Activated CD4-positive, alpha-beta T cell treated with anti-CD3 and anti-CD28 coated beads for 4 hours (primary cell): ENCODE data around the gene LOXL3.

Experiments
- DNase-seq, 2 donors: peaks; one replicate each; pipeline ENCODE4 v3.0.0-alpha.2; 2020

LOXL3 gene

DNA sequence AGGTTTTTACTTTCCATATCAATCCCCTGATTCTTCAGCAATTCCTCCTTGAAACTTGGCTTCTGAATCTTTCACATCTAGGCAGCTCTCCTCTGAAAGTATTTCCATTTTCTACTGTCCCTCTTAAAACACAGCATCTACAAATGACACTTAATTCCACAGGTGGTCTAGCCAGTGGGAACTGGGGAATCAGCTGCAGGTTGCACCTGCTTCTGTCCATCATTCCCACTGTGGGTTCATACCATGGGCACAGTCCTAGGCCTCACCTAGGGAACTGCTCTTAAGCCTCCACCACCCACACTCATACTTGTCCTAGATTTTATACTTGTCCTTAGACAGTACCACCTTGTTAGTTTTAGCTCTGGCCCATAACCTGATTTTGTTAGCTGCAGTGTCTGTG lies 2.2 kb downstream of the LOXL3 start:
- DNase-seq, result no peak

- no peak for DNase-seq
Observed at GRCh38 chr2:74550231-74550630, 3.5 kb downstream of the LOXL3 start.

DNA sequence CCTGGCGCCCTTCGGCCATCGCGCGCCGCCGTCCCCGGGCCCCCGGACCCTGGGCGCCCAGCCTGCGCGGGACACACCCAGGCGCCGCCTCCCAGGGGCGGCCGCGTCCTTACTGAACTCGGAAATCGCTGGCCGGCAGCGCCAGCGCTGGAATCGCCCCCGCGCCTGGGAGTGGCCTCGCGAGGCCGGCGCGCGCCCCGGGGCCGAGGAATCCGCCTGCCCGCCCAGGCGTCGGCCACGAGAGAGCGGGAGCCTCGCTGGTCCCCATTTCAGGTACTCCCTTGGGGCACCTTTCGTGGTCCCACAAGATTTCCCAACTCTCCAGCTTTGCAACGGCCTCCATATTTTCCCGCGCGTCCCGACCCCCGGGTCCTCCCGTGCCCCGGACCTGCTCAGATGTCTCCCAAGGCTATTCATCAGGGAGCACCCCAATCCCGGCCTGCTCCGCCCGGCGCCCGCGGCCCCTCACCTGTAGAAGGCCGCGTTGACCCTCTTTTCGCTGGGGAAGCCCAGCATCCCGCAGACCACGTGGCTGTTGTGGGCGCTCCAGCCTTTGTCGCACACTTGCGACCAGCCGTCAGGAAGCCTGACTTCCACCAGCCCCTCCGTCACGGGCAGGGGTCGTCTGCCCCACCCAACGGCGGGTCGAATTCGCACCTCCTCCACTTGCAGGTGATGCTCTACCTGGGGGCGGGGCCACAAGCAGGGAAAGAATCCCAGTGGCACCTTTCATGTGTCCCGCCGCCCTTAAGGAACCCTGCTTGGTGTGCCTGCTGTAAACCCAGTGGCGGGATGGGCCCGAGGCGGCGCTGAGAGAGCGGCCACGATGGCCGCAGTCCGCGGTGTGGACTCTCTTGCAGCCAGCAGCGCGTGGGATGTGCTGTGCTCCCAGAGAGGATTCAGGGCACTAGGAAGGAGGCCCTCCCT lies 4.6 kb downstream of the LOXL3 start:
- DNase-seq, result no peak

DNA sequence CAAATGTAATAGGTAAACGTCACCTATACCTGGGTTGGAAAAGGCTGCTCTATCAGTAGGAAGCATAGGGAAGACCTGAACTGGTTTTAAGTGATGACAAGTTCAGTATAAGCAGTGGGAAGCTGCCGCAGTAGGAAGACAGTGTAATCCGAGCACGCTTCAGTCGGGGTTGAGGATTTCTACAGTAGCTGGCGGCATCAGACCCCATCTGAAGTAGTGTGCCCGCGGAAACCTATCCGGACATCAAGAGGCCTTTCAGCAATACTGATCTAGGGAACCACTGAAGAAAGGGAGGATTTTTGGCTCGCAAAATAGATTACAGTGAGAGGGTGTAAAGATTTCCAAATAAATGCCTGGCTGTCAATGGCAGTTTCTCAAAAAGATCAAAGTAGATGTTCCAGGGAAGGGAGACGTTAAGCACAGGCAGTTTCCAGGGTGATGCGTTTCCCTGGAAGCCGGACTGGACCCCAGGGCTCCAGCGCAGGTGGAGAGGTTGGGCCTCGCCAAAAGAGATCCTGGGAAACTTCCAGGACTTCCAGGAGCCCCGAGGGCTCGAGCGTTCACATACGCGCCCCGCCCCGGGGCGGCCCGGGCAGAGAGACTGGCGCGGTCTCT lies 5.3 kb downstream of the LOXL3 start:
- DNase-seq, result no peak

DNA sequence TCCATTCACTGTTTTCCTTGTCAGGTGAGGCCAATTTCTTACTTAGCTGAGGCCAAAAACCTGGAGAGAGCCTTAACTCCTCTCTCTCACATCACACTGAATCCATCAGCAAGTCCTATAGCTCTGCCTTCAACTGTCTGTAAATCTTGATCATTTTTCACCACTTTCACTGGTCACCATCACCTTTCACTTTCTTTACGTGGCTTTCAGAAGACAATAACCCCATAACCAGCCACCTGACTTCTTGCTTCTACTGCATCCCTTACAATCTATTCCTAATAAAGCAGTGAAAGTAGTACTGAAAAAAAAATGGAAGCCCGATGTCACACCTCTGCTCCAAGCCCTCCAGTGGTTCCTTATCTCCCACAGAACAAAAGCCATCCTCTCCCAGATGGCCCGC lies 7.7 kb downstream of the LOXL3 start:
- no peak for DNase-seq

- no peak for DNase-seq
Observed at GRCh38 chr2:74544634-74545033, 9.1 kb downstream of the LOXL3 start.

DNA sequence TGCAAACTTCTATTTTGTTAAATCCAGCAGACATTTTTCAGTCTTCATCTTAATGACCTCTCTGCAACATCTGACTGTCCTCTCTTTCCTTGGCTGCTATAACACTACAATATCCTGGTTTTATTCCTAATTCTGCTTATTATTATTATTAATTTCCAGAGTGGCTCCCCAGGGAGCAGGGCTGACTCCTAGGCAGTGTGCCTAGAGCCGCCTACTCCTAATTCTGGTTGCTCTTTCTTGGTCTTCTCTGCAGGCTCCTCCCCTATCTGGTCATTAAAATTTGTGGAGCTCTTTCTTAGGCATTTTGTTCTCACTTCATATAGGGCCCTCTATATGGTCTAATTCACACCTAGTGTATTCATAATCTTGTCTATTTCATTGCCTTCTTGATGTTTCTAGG lies 10.8 kb downstream of the LOXL3 start:
- no peak for DNase-seq

GRCh38 chr2:74540291-74540690 lies 13.5 kb downstream of the LOXL3 start:
- no peak for DNase-seq

- DNase-seq, result no peak
Observed at GRCh38 chr2:74538881-74539339, 14.8 kb downstream of the LOXL3 start.

DNA sequence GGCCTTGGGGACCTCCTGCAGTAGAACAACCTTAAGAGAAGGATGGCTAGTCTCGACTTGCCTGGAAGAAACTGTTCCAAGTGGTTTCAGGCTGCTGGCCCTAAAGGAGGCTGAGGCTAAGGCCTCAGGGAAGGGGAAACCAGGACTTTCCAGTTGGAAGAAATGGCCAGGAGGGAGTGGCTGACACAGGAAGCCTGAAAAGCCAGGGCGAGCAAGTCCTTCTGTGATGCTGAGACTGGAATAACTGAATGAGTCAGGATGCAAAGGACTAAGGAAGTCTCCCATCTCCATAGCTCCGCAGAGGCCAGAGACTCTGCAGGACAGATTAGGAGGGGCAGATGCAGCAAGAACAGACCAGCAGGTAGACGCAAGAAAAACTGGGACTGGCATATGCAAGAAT lies 16.6 kb downstream of the LOXL3 start:
- no peak for DNase-seq

DNA sequence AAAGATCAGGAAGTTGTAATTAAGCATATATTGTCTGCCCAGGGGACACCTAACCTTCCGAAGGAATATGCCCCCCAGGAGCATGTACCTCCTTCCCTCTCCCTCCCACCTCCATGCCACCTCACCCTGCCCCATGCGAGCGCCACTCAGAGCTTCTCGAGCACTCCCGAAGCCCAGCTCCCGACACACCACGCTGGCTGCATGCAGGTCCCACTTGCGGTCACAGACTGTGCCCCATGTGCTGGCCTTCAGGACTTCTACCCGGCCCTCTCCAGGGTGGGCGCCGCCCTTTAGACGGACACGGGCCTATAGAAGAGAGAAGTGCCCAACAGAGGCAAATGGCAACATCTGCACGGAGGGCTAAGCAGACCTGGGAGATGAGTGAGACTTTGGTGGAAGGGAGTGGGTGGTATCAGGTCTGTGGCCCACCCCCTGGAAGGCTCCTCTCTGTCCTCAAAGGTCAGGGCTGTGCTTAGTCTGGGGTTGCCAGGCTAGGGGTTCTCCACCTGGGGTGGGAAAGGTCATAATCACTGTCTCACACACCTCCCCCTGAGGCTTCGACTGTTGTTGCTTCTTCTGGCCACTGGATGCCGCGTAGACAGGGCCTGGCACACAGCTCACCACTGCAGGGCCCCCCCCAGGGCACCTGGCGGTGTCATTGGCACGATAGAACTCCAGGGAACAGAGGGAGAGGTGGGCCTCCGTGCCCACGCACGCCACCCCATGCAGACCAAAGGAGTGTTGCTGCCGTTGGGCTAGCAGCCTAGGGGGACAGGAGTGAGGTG lies 17.4 kb downstream of the LOXL3 start:
- DNase-seq, result no peak

DNA sequence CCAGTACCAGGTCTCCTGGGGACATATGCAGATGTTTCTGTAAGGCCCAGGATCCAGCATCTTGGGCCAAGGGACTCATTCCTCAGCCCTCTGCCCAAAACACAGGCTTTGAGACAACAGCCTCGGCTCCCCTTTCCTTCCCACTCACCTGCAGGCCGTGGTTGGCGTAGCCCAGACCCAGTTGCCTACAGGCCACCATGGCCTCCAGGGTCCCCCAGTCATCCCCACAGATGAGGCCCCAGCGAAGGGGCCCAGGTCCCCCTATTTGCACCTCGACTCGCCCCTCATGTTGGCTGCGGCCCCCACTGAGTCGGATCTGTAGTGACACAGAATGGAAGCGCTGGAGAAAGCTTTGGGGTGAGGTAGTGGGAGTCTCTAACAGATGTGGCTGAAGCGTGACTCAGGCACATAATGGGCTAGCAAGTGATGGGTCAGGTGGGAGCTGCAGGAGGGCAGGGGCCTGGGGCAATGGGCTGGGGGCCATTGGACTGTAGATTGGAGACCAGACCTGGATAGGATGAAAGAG lies 18.2 kb downstream of the LOXL3 start:
- no peak for DNase-seq

DNA sequence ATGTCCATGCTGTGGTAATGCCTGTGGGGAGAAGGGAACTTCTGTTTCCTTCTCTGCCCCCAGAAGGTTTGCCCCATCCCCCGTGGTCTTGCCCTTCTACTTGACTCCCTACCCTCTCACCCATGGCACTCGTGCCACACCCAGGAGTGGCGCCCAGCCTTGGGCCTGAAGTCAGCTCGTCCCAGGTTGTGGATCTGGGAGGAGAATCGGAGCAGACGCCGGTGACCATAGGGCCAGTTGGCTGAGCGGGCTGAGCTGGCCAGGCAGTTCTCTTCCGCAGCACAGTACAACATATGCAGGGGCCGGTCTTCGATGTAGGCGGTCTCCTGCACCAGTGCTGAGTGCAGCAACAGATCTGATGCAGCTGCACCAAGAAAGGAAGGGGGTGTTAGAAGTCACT lies 19.3 kb downstream of the LOXL3 start:
- no peak for DNase-seq

DNA sequence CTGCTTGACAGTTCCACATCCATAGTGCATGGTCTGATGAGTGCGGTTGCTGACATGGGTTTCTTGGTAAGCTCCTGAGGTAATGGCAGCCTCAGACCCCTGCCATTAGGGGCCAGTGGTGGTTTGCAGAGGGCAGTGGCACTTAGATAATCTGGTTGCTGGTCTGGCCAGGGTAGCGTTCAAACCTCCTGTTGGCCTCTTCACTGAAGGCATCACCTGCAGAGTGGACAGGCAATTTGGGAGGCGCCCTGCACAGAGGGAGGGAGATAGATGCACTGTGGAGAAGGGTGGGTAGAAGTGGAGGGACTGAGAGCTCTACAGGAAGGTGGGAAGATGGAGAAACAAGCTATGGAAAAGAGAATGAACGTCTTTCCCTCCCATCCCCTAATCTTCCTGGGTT lies 20.3 kb downstream of the LOXL3 start:
- DNase-seq, result no peak

DNA sequence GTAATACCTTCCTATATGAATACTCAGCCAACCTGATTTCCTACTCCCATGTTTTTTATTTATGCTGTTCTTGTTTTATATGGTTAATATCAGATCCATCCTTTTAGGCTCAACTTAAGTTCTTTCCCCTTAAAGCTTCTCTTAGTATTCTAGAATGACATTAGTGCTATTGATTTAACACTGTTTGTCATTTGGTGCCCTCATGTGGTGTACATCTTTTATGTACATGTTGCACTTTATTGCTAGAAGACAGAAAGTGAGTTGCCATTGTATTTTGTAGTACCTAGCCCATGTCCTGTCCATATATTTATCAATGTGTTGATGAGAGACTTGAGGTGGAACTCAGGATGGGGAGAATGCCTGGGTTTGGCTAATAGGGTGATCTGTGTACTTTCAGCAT lies 21.5 kb downstream of the LOXL3 start:
- no peak for DNase-seq

- no peak for DNase-seq
Observed at GRCh38 chr2:74531666-74532065, 22.1 kb downstream of the LOXL3 start.

GRCh38 chr2:74530239-74531187 lies 23.2 kb downstream of the LOXL3 start:
- DNase-seq, result peak in 1 of 2 donors; percentile 32

DNA sequence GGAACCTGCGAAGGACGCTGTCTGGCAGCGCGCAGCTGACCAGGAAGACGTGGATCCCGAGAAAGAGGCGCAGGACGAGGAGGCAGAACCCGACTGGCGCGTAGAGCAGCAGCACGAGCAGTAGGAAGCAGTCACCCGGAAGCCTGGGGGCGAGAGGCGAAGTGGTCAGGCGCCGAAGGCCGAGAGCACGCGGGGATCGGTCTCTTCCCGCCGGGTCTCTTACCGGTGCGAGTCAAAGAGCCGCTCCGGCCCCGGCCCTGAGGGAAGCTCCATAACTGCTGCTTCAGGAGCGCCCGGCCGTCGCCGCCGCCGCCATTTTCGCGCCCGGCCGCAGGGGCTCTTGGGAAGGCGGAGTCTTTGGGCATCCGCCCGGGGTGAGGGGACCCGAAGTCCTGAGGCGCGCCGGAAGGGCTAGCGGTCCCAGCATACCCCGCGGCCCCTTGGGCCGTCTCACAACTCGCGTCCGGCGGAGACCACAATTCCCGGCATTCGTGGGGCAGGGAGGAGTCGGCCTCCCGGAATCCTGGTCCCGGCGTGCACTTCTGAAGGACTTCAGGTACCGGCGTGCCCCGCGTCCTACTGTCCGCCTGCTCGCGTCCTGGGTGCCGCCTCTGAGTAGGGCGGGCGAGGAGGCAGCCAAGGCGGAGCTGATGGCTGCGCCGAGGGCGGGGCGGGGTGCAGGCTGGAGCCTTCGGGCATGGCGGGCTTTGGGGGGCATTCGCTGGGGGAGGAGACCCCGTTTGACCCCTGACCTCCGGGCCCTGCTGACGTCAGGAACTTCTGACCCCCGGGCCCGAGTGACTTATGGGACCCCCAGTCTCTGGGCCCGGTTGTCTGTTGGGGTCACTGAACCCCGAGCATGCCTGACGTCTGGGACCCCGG lies 24.1 kb downstream of the LOXL3 start, which contains the start of the genes AUP1 and HTRA2:
AUP1 (minus strand) TSS at position 350 of the 882 bp plus-strand sequence; CDS start at position 273, 77 bp downstream.
HTRA2 (plus strand) TSS at position 577 of the 882 bp plus-strand sequence; CDS start at position 651, 74 bp downstream.
- DNase-seq, result peak; percentile 81 to 85

- DNase-seq, result no peak
Observed at GRCh38 chr2:74528600-74529356, 25.0 kb downstream of the LOXL3 start.

DNA sequence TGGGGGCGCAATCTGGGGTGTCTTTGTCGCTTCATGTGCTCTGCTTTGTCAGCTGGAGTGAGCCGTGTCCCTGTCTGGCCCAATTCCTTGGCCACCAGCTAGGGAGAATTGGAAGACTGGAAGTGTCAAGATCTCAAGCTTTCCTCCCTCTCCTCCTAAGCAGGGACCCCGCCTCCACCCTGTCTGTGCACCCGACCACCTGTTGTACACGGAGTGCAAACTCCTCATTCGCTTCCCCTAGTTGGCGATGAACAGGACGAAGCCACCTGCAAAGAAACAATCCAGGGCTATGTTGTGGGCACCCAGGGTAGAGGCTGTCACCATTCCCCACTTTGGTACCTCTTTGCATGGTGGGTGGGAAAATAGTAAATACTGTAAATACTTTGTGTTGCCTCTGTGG lies 26.0 kb downstream of the LOXL3 start:
- DNase-seq, result no peak
